CD1c-positive myeloid dendritic cell (primary cell): ENCODE data around the gene ABCB11.
"Not testable (repeated sequence)": the region's sequence is repeated elsewhere in the genome, so short reads cannot be mapped to it uniquely, and the experiment has no call there.

Experiments used
- DNase-seq: peaks from one replicate; pipeline ENCODE4 v3.0.0-alpha.2; 2016; ENCODE audit errors: extremely low spot score

ABCB11 gene

DNA sequence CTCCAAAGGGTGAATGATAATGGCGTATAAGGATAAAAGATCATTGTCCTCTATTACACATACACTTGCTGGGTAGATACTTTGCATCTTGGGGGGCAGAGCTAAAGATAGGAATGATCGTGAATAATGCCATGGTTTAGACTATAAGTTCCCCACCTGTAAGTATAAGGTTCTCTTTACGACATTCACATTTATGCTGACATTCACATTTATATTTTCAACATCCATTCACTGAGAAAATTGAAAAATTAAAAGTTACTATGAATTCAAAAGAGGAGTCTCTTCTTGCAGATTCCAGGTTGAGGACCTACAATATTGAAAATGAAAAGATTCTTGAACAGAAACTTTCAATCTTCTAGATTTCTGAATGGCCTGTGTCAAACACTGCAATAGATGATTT is 138.8 kb downstream of the ABCB11 start:
- DNase-seq: no peak

DNA sequence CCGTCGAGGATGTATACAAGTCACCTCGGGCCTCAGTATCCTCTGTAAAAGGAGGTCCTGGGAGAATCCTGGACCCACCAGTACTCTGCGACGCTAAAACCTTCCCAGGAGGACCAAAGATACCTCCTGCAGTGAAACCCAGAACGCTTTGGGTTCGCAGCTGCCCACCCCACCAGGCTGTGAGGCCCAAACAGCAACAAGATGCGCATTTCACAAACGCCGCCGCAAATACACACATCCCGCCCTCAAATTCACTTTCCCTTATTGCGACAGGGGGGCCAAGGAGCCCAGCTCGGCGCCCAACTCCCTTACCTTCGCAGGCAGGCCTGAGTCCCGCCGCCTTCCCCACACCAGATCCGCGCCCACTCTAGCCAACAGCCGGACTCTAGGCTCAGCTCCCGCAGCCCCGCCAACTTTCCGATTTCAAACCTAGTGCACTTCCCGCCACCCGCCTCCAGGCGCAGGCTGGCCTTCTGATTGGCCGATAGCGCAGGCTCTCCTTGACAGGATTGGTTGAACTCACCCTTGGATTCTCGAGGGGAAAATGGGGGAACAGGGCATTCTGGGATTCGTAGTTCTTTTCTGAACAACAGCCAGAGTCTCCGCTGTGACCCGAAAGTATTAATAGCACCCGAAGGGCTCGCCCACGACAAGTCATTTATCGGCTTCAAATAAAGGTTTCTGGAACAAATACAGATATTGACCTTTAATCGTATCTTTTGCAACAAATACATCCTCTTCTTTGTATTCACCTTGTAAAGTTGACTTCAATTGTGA is 140.9 kb downstream of the ABCB11 start, which contains the start of gene SPC25:
Gene SPC25, minus strand, starts transcription at position 425 of the 777 bp plus-strand sequence. CDS start 911 bp downstream, outside the sequence.
- DNase-seq: peak; percentile 92

DNA sequence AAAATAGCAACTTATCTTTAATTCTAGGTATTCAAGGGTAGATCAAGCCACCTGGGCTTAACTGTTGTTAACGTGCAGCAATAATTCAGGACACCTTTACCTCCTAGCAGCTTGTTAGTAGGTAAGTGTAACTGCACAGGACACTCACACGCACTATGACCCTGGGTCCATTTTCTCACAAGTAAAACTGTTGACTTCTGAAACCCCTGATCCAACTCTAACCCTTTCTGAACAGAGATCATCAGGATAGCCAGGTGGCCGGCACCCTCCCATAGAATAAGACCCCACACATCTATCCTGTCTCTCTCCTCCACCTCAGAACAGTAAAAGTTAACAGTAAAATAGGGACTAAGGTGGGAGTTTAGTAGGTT is 141.5 kb downstream of the ABCB11 start:
- no peak for DNase-seq

DNA sequence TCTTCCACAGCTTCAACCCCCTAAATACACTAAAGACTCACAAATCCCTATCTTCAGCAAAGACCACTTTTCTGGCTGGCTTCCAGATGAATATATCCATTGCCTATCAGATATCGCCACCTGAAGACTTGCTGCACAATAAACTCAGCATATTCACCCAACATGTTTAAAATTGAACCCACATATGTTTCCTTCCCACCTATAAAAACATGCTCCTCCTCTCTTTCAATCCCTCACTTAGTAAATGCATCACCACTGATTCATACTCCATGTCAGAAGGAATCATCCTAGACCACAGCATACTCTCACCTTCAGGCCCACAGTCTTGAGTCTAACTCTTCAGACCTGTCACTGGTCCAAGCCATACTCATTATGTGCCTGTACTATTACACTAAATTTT is 146.1 kb downstream of the ABCB11 start:
- DNase-seq: no peak

DNA sequence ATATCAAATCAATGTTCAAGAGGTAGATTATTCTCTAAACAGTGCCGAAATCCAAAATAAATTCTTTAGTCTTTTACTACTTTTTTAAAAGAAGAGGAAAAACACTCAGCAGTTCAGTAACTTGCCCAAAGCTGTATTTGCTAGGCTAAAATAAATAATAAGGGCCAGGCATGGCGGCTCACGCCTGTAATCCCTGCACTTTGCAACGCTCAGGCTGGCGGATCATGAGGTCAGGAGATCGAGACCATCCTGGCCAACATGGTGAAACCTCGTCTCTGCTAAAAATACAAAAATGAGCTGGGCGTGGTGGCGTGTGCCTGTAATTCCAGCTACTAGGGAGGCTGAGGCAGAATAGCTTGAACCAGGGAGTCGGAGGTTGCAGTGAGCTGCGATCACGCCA is 149.0 kb downstream of the ABCB11 start:
- DNase-seq: not testable (repeated sequence)

DNA sequence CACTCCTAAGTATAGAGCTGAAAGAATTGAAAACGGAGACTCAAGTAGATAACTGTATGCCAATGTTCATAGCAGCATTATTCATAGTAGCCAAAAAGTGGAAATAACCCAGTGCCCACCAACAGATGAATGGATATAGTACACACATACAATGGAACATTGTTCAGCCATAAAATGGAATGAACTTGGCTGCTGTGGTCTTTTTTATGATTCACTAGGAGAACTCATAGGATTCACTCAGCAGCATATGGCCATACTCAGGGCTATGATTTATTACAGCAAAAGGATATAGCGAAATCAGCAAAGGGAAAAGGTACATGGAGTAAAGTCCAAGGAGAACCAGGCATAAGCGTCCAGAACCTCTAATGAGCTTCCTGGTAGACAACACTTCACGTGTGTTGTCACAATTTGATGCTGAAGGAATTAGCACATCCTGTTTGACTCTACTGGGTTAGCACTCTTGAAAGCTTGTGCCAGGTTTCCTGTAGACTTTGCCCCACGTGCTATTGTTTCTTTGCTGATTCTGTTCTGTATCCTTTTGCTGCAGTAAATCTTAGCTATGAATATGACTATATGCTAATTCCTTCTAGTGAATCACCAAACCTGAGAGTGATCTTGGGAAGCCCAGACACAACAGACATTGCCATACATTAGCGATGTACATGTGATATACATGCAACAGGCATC is 156.6 kb downstream of the ABCB11 start:
- DNase-seq: no peak

DNA sequence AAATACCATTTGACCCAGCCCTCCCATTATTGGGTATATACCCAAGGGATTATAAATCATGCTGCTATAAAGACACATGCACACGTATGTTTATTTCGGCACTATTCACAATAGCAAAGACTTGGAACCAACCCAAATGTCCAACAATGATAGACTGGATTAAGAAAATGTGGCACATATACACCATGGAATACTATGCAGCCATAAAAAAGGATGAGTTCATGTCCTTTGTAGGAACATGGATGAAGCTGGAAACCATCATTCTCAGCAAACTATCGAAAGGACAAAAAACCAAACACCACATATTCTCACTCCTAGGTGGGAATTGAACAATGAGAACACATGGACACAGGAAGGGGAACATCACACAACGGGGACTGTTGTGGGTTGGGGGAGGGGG is 160.3 kb downstream of the ABCB11 start:
- not testable (repeated sequence) for DNase-seq
